GM19023 (cell line): Measurements from ENCODE around the gene SPOCK2.

Source experiments
- ATAC-seq: cut with Tn5 transposase; IDR thresholded peaks from one replicate; pipeline ENCODE4 v1.9.1; 2021; ENCODE audit warnings: mild to moderate bottlenecking, moderate library complexity; ENCODE audit not compliant: unreplicated experiment

Gene SPOCK2

DNA sequence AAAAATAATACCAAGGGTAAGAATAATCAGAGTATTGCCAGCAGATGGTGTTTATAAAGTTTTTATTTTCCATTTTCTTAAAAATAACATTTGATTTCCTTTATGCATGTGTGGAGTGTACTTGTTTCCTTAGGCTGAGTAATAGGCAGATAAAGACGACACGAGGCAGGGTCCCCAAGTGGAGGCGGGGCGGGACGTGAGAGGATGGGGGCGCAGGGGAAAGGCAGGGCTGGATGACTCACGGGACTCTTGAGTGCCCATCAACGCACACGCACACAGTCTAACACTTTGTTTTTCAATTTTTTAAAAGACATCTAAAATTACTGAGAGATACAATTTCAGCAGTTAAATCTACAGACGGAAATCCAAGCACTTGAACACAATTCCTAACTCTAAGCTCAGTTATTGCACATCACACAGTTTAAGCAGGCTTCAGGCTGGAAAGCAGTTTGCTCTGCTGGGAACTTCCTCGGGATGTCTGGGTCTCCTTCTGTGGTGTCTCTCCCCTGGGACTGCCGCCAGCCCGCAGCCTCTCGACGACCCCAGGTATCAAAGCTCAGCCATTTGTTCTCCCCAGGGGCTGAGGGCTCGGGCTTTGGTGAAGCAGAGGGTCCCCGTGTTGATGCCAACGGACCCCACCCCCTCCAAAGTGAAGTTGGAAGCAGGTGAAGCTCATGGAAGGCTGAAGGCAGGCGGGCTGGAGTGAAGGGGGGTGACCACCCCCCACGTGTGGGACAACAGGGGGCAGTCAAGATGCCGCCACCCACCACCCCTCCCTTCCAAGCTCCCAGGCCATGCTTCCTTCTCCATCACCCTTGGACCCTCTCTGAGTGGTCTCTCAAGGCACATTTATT is 29.1 kb downstream of the SPOCK2 start:
- no peak for ATAC-seq

GRCh38 chr10:72058347-72058898 is 29.9 kb downstream of the SPOCK2 start:
- ATAC-seq, result no peak

DNA sequence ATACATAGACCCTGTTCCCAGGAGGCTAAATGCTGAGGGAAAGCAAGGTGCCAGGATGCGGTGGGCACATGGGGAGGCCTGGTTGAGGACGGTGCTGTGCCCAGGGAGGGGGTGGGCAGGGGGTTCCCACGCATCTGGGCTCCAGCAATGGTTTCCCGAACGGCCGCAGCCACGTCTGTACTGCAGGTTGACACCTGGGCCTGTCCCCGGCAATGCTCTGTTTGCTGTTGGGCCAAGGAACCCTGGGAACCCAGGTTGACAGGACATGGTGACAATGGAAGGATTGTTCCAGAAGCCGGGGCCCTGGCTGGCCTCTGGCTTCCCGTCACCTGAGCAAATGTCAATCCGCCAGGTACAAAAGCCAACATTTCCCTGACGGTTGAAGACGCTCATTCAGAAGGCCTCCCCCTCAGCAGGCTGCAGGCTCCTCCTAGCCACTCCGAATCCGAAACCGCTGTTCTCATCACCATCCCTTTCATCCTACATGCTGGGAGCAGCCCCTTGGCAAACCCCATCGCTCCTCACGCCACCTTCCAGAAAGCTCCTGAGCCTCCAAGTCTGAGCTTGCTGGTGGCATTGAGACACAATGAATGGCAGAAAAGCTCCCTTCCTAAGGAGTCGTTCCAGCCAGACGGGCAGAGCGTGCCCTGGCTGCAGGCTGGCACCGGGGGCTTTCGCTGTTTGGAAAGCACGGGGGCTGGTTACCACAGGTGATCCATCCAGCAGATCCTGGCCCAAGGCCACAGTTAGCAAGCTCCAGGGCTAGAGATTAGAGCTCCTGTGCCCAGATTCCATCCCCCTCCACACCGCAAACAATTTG is 31.2 kb downstream of the SPOCK2 start:
- no peak for ATAC-seq

DNA sequence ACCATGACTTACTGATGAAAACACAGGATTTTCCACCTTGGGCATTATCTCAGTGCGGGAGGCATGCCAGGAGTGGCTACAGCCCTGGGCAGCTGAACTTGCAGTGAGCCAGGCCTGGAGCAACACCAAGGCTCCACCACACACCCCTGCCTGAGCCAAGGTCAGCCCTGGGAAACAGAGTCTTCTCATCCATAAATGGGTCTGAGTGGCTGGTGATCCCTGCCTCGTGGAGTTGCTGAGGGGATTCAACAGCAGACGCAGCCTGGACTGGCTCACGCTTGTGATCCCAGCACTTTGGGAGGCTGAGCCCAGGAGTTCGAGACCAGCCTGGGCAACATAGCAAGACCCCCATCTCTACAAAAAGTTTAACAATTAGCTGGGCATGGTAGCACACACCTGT is 32.2 kb downstream of the SPOCK2 start:
- no peak for ATAC-seq

DNA sequence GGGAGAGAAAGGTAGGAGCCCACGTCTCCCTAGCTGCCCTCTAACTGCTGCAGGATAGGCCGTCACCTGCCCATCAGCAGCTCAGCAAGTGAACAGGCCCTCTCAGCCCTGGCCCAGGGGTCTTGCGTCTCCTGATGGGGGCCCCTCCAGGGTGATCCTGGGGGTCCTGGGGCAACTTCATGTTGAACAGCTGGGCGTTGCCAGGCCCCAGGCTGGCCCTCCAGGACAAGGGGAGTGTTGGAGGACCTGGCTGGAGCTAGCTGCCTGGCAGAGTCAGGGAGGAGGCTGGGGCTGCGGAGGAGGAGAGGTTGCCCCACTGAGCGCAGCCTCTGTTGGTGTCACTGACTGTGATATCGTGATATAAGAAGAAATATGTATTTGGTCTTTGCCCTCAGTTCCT is 34.7 kb downstream of the SPOCK2 start:
- ATAC-seq, result no peak

- no peak for ATAC-seq
These were observed 37.5 kb downstream of the SPOCK2 start for GRCh38 chr10:72050873-72051272.

DNA sequence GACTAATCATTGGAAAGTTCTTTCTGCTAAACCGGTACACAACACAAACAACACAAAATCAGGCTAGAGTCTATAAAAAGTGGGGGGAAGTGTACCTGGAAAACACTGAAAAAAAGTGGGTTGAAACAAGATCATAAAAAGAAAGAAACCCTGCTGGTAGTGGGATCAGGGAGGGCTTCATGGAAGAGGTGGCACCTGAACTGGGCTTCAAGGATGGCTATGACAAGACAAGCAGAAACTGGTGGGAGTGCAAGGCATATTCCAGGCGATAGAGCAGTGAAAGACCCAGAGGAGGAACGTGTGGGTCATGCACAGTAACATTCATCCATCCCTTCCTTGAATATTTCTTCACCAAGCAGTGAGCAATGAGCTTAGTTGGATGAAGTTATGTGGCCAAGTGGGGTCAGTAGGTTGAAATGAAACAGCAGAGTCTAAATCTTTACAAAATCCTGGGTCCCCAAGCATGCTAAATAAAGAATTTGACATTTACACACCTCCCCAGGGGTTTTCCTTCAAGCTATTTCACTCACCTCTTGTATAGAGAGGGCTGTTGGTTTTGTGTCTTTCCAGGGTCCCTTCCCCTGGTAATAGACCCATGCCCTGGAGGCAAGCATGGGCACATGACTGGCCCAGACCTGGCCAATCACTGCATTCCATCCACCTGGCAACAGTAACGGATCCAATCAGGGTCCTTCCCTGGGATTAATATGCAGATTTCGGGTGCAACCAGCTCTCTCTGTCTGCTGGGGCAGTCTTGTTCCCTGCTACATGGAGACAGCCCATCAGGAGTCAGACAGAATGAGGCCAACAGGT is 38.2 kb downstream of the SPOCK2 start:
- ATAC-seq, result no peak

- ATAC-seq, result no peak
These were observed 38.9 kb downstream of the SPOCK2 start for GRCh38 chr10:72049472-72049871.

GRCh38 chr10:72048450-72049124 is 39.8 kb downstream of the SPOCK2 start:
- ATAC-seq, result no peak

DNA sequence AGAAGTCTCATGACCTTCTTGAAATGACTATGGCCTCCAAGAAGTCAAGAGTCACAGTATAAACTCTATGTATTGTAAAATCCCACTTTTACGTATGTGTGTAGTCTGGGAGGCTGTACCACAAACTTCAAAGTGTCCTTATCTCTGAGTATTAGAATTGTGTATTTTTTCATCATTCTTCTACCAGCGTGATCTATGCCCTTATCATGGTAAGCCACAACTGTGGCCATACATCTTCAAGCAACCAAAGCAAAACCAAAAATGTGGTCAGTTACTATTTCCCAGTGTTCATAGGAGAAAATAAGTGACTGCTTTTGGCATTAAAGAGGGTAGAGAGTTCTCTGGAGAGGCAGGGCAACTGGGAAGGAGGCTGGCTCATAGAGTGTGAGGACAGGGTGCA is 42.8 kb downstream of the SPOCK2 start:
- no peak for ATAC-seq

- ATAC-seq, result no peak
These were observed 43.8 kb downstream of the SPOCK2 start for GRCh38 chr10:72044417-72045041.

GRCh38 chr10:72043016-72043834 is 45.1 kb downstream of the SPOCK2 start:
- ATAC-seq, result no peak

GRCh38 chr10:72041491-72041890 is 46.9 kb downstream of the SPOCK2 start:
- ATAC-seq, result no peak

GRCh38 chr10:72039377-72039776 is 49.0 kb downstream of the SPOCK2 start:
- ATAC-seq, result no peak

GRCh38 chr10:72038458-72039001 is 49.8 kb downstream of the SPOCK2 start:
- ATAC-seq, result no peak

- no peak for ATAC-seq
These were observed 50.5 kb downstream of the SPOCK2 start for GRCh38 chr10:72037811-72038210.

- no peak for ATAC-seq
These were observed 51.1 kb downstream of the SPOCK2 start for GRCh38 chr10:72037266-72037665.

DNA sequence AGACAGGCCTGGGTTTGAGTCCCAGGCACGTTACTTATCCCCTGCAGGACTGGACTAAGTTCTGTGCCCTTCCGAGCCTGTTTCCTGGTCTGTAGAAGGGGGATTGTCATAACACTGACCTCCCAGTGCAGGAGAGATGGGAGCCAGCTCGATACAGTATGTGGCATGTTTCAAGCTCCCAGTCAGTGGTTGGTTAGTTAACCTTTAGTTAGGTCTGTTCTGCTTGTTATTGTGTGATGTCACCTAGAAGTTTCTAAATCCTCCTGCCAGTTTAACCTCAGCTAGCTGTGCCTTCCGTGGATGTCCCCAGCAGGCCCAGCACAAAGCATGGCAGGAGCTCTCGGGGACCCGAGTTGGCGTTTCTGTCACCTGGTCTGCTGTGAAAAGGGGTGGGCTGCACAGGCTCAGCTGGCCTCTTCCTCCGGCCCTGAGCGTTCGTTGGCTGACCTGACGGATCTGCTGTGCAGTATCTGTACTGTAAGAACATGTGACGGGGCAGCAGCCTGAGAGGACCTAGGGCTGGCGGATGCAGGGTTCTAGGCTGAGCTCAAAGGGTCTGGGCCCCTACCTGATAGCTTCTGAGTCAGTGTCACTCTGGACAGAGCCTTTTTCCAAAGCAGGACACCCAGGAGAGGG is 53.0 kb downstream of the SPOCK2 start:
- ATAC-seq, result no peak
